Right lobe of liver (tissue), 4 donors: ENCODE measurements around the gene MCF2L2.

ENCODE experiments used
- CTCF ChIP-seq, 4 donors: fragments of 200-600 bp in 3 of 4; fragments of 450-650 bp in 1 of 4; IDR thresholded peaks; one replicate each; pipeline versions ENCODE4 v1.5.1 to v1.8.0; 2016 to 2022; ENCODE audit warnings: antibody characterized with exemption in 4 of 4, mild to moderate bottlenecking in 2 of 4
- POLR2A ChIP-seq: fragments of 450-650 bp; IDR thresholded peaks from one replicate; pipeline ENCODE4 v1.6.1; 2017; ENCODE audit warnings: antibody characterized with exemption, mild to moderate bottlenecking
- donor health status: DM: no; HTN: no; CAD: no.
- donor health status: DM: no; HTN: no; CAD: no.
- donor health status: DM: no; HTN: yes; CAD: no.

- TF ChIP-seq CTCF (IDR thresholded peaks at IDR 0.05) (no peak), POLR2A (no peak)
Measured at GRCh38 chr3:183212096-183212495, 216.3 kb downstream of the MCF2L2 start.
